GM12878 (cell line): Measurements from ENCODE around the gene CIAO1. TPM values are rescaled to one million over a fixed set of nuclear protein-coding genes. Genes with fewer than 3 reads are reported as not detected.

Experiments
- BCL11A ChIP-seq: IDR thresholded peaks from 2 replicates; pipeline ENCODE4 v1.6.1; 2011; ENCODE audit warnings: low read depth, low read length
- CREB1 ChIP-seq: IDR thresholded peaks from 2 replicates; pipeline ENCODE4 v1.6.1; 2012; ENCODE audit warnings: low read depth, mild to moderate bottlenecking, inconsistent platforms
- CREM ChIP-seq: IDR thresholded peaks from 2 replicates; pipeline ENCODE4 v1.6.1; 2014; ENCODE audit warnings: antibody characterized with exemption, low read depth
- CUX1 ChIP-seq: IDR thresholded peaks from 2 replicates; pipeline ENCODE4 v1.6.1; 2012; ENCODE audit warnings: improper control_type of control experiment, low read depth, low read length; ENCODE audit not compliant: insufficient replicate concordance
- HDAC6 ChIP-seq: fragments of 200-600 bp; sonication (generic); IDR thresholded peaks from one replicate; pipeline ENCODE4 v1.8.0; 2017; ENCODE audit warnings: antibody characterized with exemption; ENCODE audit not compliant: unreplicated experiment
- KDM1A ChIP-seq: fragments of 200-600 bp; sonication (generic); IDR thresholded peaks from 2 replicates; pipeline ENCODE4 v1.6.1; 2016; ENCODE audit warnings: borderline replicate concordance
- MEF2B ChIP-seq: fragments of 450-650 bp; IDR thresholded peaks from 2 replicates; pipeline ENCODE4 v1.6.1; 2018; ENCODE audit warnings: mild to moderate bottlenecking, moderate library complexity; ENCODE audit not compliant: partially characterized antibody, poor library complexity, severe bottlenecking
- MYB ChIP-seq: fragments of 150-350 bp; IDR thresholded peaks from 2 replicates; pipeline ENCODE4 v1.6.1; 2014; ENCODE audit warnings: mild to moderate bottlenecking, low read depth, low read length, borderline replicate concordance
- NFYA ChIP-seq: IDR thresholded peaks from 2 replicates; pipeline ENCODE4 v1.6.1; 2011; ENCODE audit warnings: low read depth, mild to moderate bottlenecking, low read length, improper control_type of control experiment, borderline replicate concordance
- PKNOX1 ChIP-seq: fragments of 450-650 bp; IDR thresholded peaks from 2 replicates; pipeline ENCODE4 v1.6.1; 2016; ENCODE audit warnings: mild to moderate bottlenecking
- RAD21 ChIP-seq: IDR thresholded peaks from 2 replicates; pipeline ENCODE4 v1.6.1; 2011; ENCODE audit warnings: mild to moderate bottlenecking, low read depth, low read length, moderate library complexity; ENCODE audit not compliant: insufficient read depth
- RB1 ChIP-seq: fragments of 450-650 bp; formaldehyde crosslinking; IDR thresholded peaks from 2 replicates; pipeline ENCODE4 v1.6.1; 2017; ENCODE audit warnings: mild to moderate bottlenecking, borderline replicate concordance
- RUNX3 ChIP-seq: IDR thresholded peaks from 2 replicates; pipeline ENCODE4 v1.6.1; 2012; ENCODE audit warnings: low read length, inconsistent platforms
- SIN3A ChIP-seq: IDR thresholded peaks from 2 replicates; pipeline ENCODE4 v1.6.1; 2012; ENCODE audit warnings: low read depth, low read length, improper control_type of control experiment
- SMC3 ChIP-seq: IDR thresholded peaks from 2 replicates; pipeline ENCODE4 v1.6.1; 2011; ENCODE audit warnings: low read length, improper control_type of control experiment, borderline replicate concordance
- STAT3 ChIP-seq: IDR thresholded peaks from 2 replicates; pipeline ENCODE4 v1.6.1; 2011; ENCODE audit warnings: low read depth, low read length, improper control_type of control experiment
- TCF3 ChIP-seq: IDR thresholded peaks from 2 replicates; pipeline ENCODE4 v1.6.1; 2012; ENCODE audit warnings: low read depth, mild to moderate bottlenecking, low read length, borderline replicate concordance; ENCODE audit not compliant: insufficient read depth
- YY1 ChIP-seq: IDR thresholded peaks from 2 replicates; pipeline ENCODE4 v1.6.1; 2011; ENCODE audit warnings: low read depth, mild to moderate bottlenecking, low read length
- ZBTB4 ChIP-seq: fragments of 450-650 bp; formaldehyde crosslinking; IDR thresholded peaks from 2 replicates; pipeline ENCODE4 v1.4.0; 2022; ENCODE audit warnings: mild to moderate bottlenecking, moderate library complexity
- ZNF384 ChIP-seq: IDR thresholded peaks from 2 replicates; pipeline ENCODE4 v1.6.1; 2012; ENCODE audit warnings: low read depth, mild to moderate bottlenecking, low read length, improper control_type of control experiment, borderline replicate concordance
- ZSCAN29 ChIP-seq: fragments of 450-650 bp; IDR thresholded peaks from 2 replicates; pipeline ENCODE4 v1.6.1; 2017; ENCODE audit warnings: mild to moderate bottlenecking, moderate library complexity
- polyA plus RNA-seq, 11 experiments: library from polyadenylated mRNA; depleted of rRNA in 4 of 11; unstranded in 6 of 11; stranded (reverse) in 5 of 11; fragments of >200 nt; fragmentation: Nextera tagmentation in 4 of 11; fragmentation: Illumina TruSeq in 1 of 11; extraction: Ambion mirVana in 4 of 11; extraction: Trizol in 1 of 11; gene quantifications; 1 replicate in 1 of 11; 2 replicates in 10 of 11; pipeline versions ENCODE4 v1.2.1 to v1.2.3, GENCODE V29; 2011 to 2016; ENCODE audit warnings: inconsistent platforms in 2 of 11, missing spikeins in 2 of 11, low read depth in 1 of 11
- total RNA-seq, 4 experiments: library from RNA; depleted of rRNA in 3 of 4; stranded (reverse); fragments of >200 nt in 3 of 4; fragmentation: Illumina TruSeq in 1 of 4; extraction: Trizol in 1 of 4; gene quantifications; 2 replicates each; pipeline versions ENCODE4 v1.2.1 to v1.2.3, GENCODE V29; 2013 to 2021

CIAO1 gene
- total and polyA plus RNA-seq, 10 of the 15 experiments (the other 5 are each of a cell fraction or from before 2014, with no cell fraction given) = 8.3 to 89.4 (median 63.4) TPM

GRCh38 chr2:96265840-96266679 lies at the start of gene CIAO1, which contains the start of gene TMEM127 (continued):
- TF ChIP-seq ZBTB4 = no peak
- no peak for TF ChIP-seq CUX1
- no peak for TF ChIP-seq STAT3
- no peak for TF ChIP-seq ZSCAN29
- peak; percentile 78 for TF ChIP-seq RUNX3
- TF ChIP-seq SIN3A = no peak
- no peak for TF ChIP-seq SMC3
- TF ChIP-seq MEF2B = no peak
- TF ChIP-seq ZNF384 = no peak; the same call in 1 of the 2 replicates
- TF ChIP-seq NFYA = no peak
- TF ChIP-seq HDAC6 = no peak
- TF ChIP-seq YY1 = peak; percentile 85
- TF ChIP-seq BCL11A = 0 out of 2 replicates have a peak, but pooled peaks have one; percentile 10
- TF ChIP-seq RAD21 = no peak
- TF ChIP-seq CREM = peak; percentile 98
- peak; percentile 56; the same call in 1 of the 2 replicates for TF ChIP-seq PKNOX1
- no peak for TF ChIP-seq KDM1A
- TF ChIP-seq RB1 = peak; percentile 79; the same call in 1 of the 2 replicates
- TF ChIP-seq TCF3 = 0 out of 2 replicates have a peak, but pooled peaks have one; percentile 7
- TF ChIP-seq CREB1 = peak; percentile 98
- no peak for TF ChIP-seq MYB
